K562 (cell line): ENCODE results near the gene LTBR. TPM values are rescaled to one million over a fixed set of nuclear protein-coding genes. Genes with fewer than 3 reads are reported as not detected.

Experiments
- ARID1B ChIP-seq: fragments of 450-650 bp; IDR thresholded peaks from 2 replicates; pipeline ENCODE4 v1.6.1; 2016; ENCODE audit warnings: antibody characterized with exemption, mild to moderate bottlenecking, inconsistent platforms
- CTBP1 ChIP-seq: fragments of 450-650 bp; IDR thresholded peaks from 2 replicates; pipeline ENCODE4 v1.6.1; 2016; ENCODE audit warnings: borderline replicate concordance
- FOSL1 ChIP-seq: fragments of 200-800 bp; sonication (Bioruptor generic); conservative IDR thresholded peaks from 2 replicates; pipeline ENCODE4 v1.6.1; 2016; ENCODE audit warnings: missing genetic modification characterization, missing compliant biosample characterization
- HDAC1 ChIP-seq, 2 experiments: fragments of 450-650 bp; IDR thresholded peaks; 2 replicates each; pipeline ENCODE4 v1.6.1; 2016 to 2017; ENCODE audit warnings: inconsistent platforms in 1 of 2, mild to moderate bottlenecking in 1 of 2, moderate library complexity in 1 of 2
- JUN ChIP-seq, 2 experiments: sonication (generic) in 1 of 2; formaldehyde crosslinking in 1 of 2; IDR thresholded peaks; 2 replicates each; pipeline versions ENCODE4 v1.6.1 to v1.8.0; 2012 to 2022; ENCODE audit warnings: borderline replicate concordance in 2 of 2, mild to moderate bottlenecking in 2 of 2, improper control_type of control experiment in 1 of 2, low read depth in 1 of 2, low read length in 1 of 2, missing genetic modification reagents in 1 of 2
- MEIS2 ChIP-seq: fragments of 450-650 bp; IDR thresholded peaks from 2 replicates; pipeline ENCODE4 v1.6.1; 2014; ENCODE audit warnings: mild to moderate bottlenecking; ENCODE audit not compliant: partially characterized antibody
- NR2C2 ChIP-seq, 2 experiments: fragments of 200-800 bp in 1 of 2; sonication (Bioruptor generic) in 1 of 2; sonication (generic) in 1 of 2; formaldehyde crosslinking in 1 of 2; IDR thresholded peaks; 2 replicates each; pipeline versions ENCODE4 v1.6.1 to v1.8.0; 2016 to 2022; ENCODE audit warnings: mild to moderate bottlenecking in 1 of 2, missing compliant biosample characterization in 1 of 2, missing genetic modification characterization in 1 of 2, missing genetic modification reagents in 1 of 2
- POLR3G ChIP-seq: IDR thresholded peaks from 2 replicates; pipeline ENCODE4 v1.6.1; 2011; ENCODE audit not compliant: insufficient read length, insufficient replicate concordance; ENCODE audit errors: extremely low read depth
- RBFOX2 ChIP-seq: fragments of 200-400 bp; formaldehyde crosslinking; IDR thresholded peaks from 2 replicates; pipeline ENCODE4 v1.6.1; 2017; ENCODE audit warnings: low read depth, mild to moderate bottlenecking, low read length, moderate library complexity
- SMARCE1 ChIP-seq: fragments of 450-650 bp; IDR thresholded peaks from 2 replicates; pipeline ENCODE4 v1.7.1; 2016; ENCODE audit warnings: mild to moderate bottlenecking
- SPI1 ChIP-seq: IDR thresholded peaks from 2 replicates; pipeline ENCODE4 v1.6.1; 2011; ENCODE audit warnings: low read depth, low read length, control low read depth, borderline replicate concordance
- TAF1 ChIP-seq: IDR thresholded peaks from 2 replicates; pipeline ENCODE4 v1.6.1; 2011; ENCODE audit warnings: mild to moderate bottlenecking, low read length, moderate library complexity; ENCODE audit not compliant: insufficient read depth, control insufficient read depth, severe bottlenecking; ENCODE audit errors: extremely low read depth
- YY1 ChIP-seq, 3 experiments: IDR thresholded peaks; 2 replicates each; pipeline ENCODE4 v1.6.1; 2011; ENCODE audit warnings: low read length in 2 of 3, mild to moderate bottlenecking in 2 of 3, moderate library complexity in 2 of 3, borderline replicate concordance in 1 of 3, control low read depth in 1 of 3, low read depth in 1 of 3; ENCODE audit not compliant: insufficient read depth in 3 of 3, insufficient replicate concordance in 2 of 3, control insufficient read depth in 1 of 3, insufficient read length in 1 of 3; ENCODE audit errors: extremely low read depth in 1 of 3
- ZNF316 ChIP-seq: fragments of 450-650 bp; IDR thresholded peaks from 2 replicates; pipeline ENCODE4 v1.6.1; 2016
- polyA plus RNA-seq, 8 experiments: library from polyadenylated mRNA; depleted of rRNA in 4 of 8; stranded (reverse) in 5 of 8; unstranded in 3 of 8; fragments of >200 nt; fragmentation: Nextera tagmentation in 2 of 8; fragmentation: Illumina TruSeq in 1 of 8; extraction: Ambion mirVana in 2 of 8; extraction: Trizol in 1 of 8; gene quantifications; 2 replicates each; pipeline versions ENCODE4 v1.2.1 to v1.2.3, GENCODE V29; 2011 to 2014; ENCODE audit warnings: inconsistent platforms in 1 of 8, missing spikeins in 1 of 8
- total RNA-seq, 7 experiments: library from RNA; depleted of rRNA in 6 of 7; stranded (reverse); fragments of >200 nt in 6 of 7; fragmentation: Illumina TruSeq in 2 of 7; extraction: Trizol in 2 of 7; gene quantifications; 2 replicates each; pipeline versions ENCODE4 v1.2.1 to v1.2.3, GENCODE V29; 2011 to 2021; ENCODE audit warnings: low replicate concordance in 1 of 7
- TF ChIP-seq, protein P1 (sequence below): fragments of 450-650 bp; IDR thresholded peaks from 2 replicates; pipeline ENCODE4 v1.6.1; 2016

The LTBR gene
- total and polyA plus RNA-seq, 9 of the 15 experiments (the other 6 are each of a cell fraction or from before 2014, with no cell fraction given): 0.96 to 69.0 (median 35.3) TPM

GRCh38 chr12:6370994-6371754 is 12.8 kb upstream of the LTBR start (continued):
- TF ChIP-seq POLR3G (no peak), ZNF316 (no peak), CTBP1 (0 out of 2 replicates have a peak, but pooled peaks have one; percentile 37), NR2C2 (CRISPR knock-in tag; IDR thresholded peaks at IDR 0.05) (no peak), NR2C2 (tag; IDR thresholded peaks at IDR 0.05) (no peak), JUN (IDR thresholded peaks at IDR 0.05; ENCODE audit: borderline replicate concordance, low read depth, low read length) (peak; percentile 17; the same call in 1 of the 2 replicates), JUN (CRISPR knock-in tag; IDR thresholded peaks at IDR 0.05; ENCODE audit: borderline replicate concordance) (no peak), SMARCE1 (peak; percentile 31; the same call in 1 of the 2 replicates), MEIS2 (peak; percentile 72), ARID1B (peak; percentile 38; the same call in 1 of the 2 replicates), HDAC1 (IDR thresholded peaks at IDR 0.05) (peak in 1 of 2 experiments; percentile 16; a peak in 1 of 4 replicates), RBFOX2 (0 out of 2 replicates have a peak, but pooled peaks have one; percentile 26), TAF1 (peak; percentile 39), FOSL1 (tag) (peak; percentile 63), YY1 (IDR thresholded peaks at IDR 0.05; ENCODE audit: borderline replicate concordance in 1 of 3, control insufficient read depth in 1 of 3, extremely low read depth in 1 of 3, insufficient read depth in 3 of 3, insufficient read length in 1 of 3, insufficient replicate concordance in 2 of 3, low read depth in 1 of 3, low read length in 2 of 3) (peak in 1 of 3 experiments; percentile 39), SPI1 (0 out of 2 replicates have a peak, but pooled peaks have one; percentile 28)
- TF ChIP-seq, protein P1, sequence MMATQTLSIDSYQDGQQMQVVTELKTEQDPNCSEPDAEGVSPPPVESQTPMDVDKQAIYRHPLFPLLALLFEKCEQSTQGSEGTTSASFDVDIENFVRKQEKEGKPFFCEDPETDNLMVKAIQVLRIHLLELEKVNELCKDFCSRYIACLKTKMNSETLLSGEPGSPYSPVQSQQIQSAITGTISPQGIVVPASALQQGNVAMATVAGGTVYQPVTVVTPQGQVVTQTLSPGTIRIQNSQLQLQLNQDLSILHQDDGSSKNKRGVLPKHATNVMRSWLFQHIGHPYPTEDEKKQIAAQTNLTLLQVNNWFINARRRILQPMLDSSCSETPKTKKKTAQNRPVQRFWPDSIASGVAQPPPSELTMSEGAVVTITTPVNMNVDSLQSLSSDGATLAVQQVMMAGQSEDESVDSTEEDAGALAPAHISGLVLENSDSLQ: peak; percentile 89
